ENCODE data around the gene STAT2.

GRCh38 chr12:56373515-56373914, 13.6 kb upstream of the STAT2 start:
- TF ChIP-seq ATF7 (IDR thresholded peaks at IDR 0.05; ENCODE audit: low read depth) (no peak), REST (IDR thresholded peaks at IDR 0.05; ENCODE audit: low read depth, low read length) (no peak), HDAC2 (IDR thresholded peaks at IDR 0.05) (no peak), EP300 (IDR thresholded peaks at IDR 0.05; ENCODE audit: borderline replicate concordance in 1 of 2, control insufficient read depth in 1 of 2, low read depth in 2 of 2, low read length in 2 of 2) (no peak), MAX (IDR thresholded peaks at IDR 0.05; ENCODE audit: low read depth, low read length) (no peak), TCF12 (IDR thresholded peaks at IDR 0.05; ENCODE audit: low read depth, low read length) (no peak), CTCF (IDR thresholded peaks at IDR 0.05 in 2 of 3, conservative IDR thresholded peaks at IDR 0.05 in 1 of 3; ENCODE audit: control insufficient read depth in 2 of 3, extremely low read depth in 1 of 3, insufficient read depth in 1 of 3, low read depth in 3 of 3, low read length in 3 of 3) (no peak)

All from GM12878 (cell line).